K562 (cell line): ENCODE measurements around the gene PNMA8C. TPM values are rescaled to one million over a fixed set of nuclear protein-coding genes. Genes with fewer than 3 reads are reported as not detected.
A peak's percentile ranks its signal among the peaks of the same experiment; 100 is the strongest.

ENCODE experiments used
- ARID2 ChIP-seq: fragments of 450-650 bp; IDR thresholded peaks from 2 replicates; pipeline ENCODE4 v1.6.1; 2017; ENCODE audit warnings: antibody characterized with exemption, mild to moderate bottlenecking
- CEBPZ ChIP-seq: fragments of 150-350 bp; IDR thresholded peaks from 2 replicates; pipeline ENCODE4 v1.6.1; 2014; ENCODE audit warnings: low read depth, mild to moderate bottlenecking, low read length, borderline replicate concordance
- HDAC1 ChIP-seq, 2 experiments: fragments of 450-650 bp; IDR thresholded peaks; 2 replicates each; pipeline ENCODE4 v1.6.1; 2016 to 2017; ENCODE audit warnings: inconsistent platforms in 1 of 2, mild to moderate bottlenecking in 1 of 2, moderate library complexity in 1 of 2
- IRF2 ChIP-seq: sonication (generic); formaldehyde crosslinking; IDR thresholded peaks from 2 replicates; pipeline ENCODE4 v1.8.1; 2022; ENCODE audit warnings: mild to moderate bottlenecking, missing genetic modification reagents
- MAFF ChIP-seq: IDR thresholded peaks from 2 replicates; pipeline ENCODE4 v1.6.1; 2012; ENCODE audit warnings: low read length, improper control_type of control experiment
- MITF ChIP-seq: IDR thresholded peaks from 2 replicates; pipeline ENCODE4 v1.6.1; 2014; ENCODE audit warnings: antibody characterized with exemption
- NR2C1 ChIP-seq, 2 experiments: fragments of 450-650 bp; IDR thresholded peaks; 2 replicates each; pipeline ENCODE4 v1.6.1; 2017; ENCODE audit warnings: mild to moderate bottlenecking in 2 of 2, antibody characterized with exemption in 1 of 2, inconsistent platforms in 1 of 2, missing compliant biosample characterization in 1 of 2, missing genetic modification characterization in 1 of 2
- NR2F6 ChIP-seq: fragments of 450-650 bp; formaldehyde crosslinking; IDR thresholded peaks from 2 replicates; pipeline ENCODE4 v1.4.0; 2020; ENCODE audit warnings: mild to moderate bottlenecking
- PTBP1 ChIP-seq: fragments of 200-400 bp; formaldehyde crosslinking; IDR thresholded peaks from 2 replicates; pipeline ENCODE4 v1.6.1; 2017; ENCODE audit warnings: low read depth, low read length
- SMAD2 ChIP-seq: fragments of 150-350 bp; IDR thresholded peaks from 2 replicates; pipeline ENCODE4 v1.6.1; 2014; ENCODE audit warnings: low read depth, mild to moderate bottlenecking, low read length
- SMARCB1 ChIP-seq: IDR thresholded peaks from 2 replicates; pipeline ENCODE4 v1.6.1; 2011; ENCODE audit warnings: improper control_type of control experiment, low read depth; ENCODE audit not compliant: insufficient read length
- STAT5B ChIP-seq: fragments of 250-450 bp; sonication (Bioruptor Pico); IDR thresholded peaks from 2 replicates; pipeline ENCODE4 v1.8.0; 2021; ENCODE audit warnings: mild to moderate bottlenecking, inconsistent platforms
- SUPT5H ChIP-seq: fragments of 450-650 bp; IDR thresholded peaks from 2 replicates; pipeline ENCODE4 v1.6.1; 2016
- TCFL5 ChIP-seq: fragments of 250-450 bp; sonication (Bioruptor Pico); conservative IDR thresholded peaks from 2 replicates; pipeline ENCODE4 v1.6.1; 2021; ENCODE audit warnings: mild to moderate bottlenecking, moderate library complexity, matching md5 sums
- USF1 ChIP-seq: sonication (generic); formaldehyde crosslinking; IDR thresholded peaks from 2 replicates; pipeline ENCODE4 v1.9.0; 2022; ENCODE audit warnings: mild to moderate bottlenecking, missing genetic modification reagents
- XRCC3 ChIP-seq: fragments of 450-650 bp; IDR thresholded peaks from 2 replicates; pipeline ENCODE4 v1.6.1; 2017; ENCODE audit warnings: mild to moderate bottlenecking, moderate library complexity
- ZNF280A ChIP-seq: fragments of 450-650 bp; IDR thresholded peaks from 2 replicates; pipeline ENCODE4 v1.6.1; 2018; ENCODE audit warnings: mild to moderate bottlenecking, low read depth; ENCODE audit not compliant: partially characterized antibody
- ZNF398 ChIP-seq: fragments of 250-450 bp; sonication (Bioruptor Pico); IDR thresholded peaks from 2 replicates; pipeline ENCODE4 v1.8.0; 2021; ENCODE audit warnings: moderate library complexity, mild to moderate bottlenecking, inconsistent platforms
- ZNF589 ChIP-seq: fragments of 200-800 bp; sonication (Bioruptor generic); IDR thresholded peaks from 2 replicates; pipeline ENCODE4 v1.6.1; 2016; ENCODE audit warnings: low read depth, missing genetic modification characterization, missing compliant biosample characterization
- polyA plus RNA-seq, 8 experiments: library from polyadenylated mRNA; depleted of rRNA in 4 of 8; stranded (reverse) in 5 of 8; unstranded in 3 of 8; fragments of >200 nt; fragmentation: Nextera tagmentation in 2 of 8; fragmentation: Illumina TruSeq in 1 of 8; extraction: Ambion mirVana in 2 of 8; extraction: Trizol in 1 of 8; gene quantifications; 2 replicates each; pipeline versions ENCODE4 v1.2.1 to v1.2.3, GENCODE V29; 2011 to 2014; ENCODE audit warnings: inconsistent platforms in 1 of 8, missing spikeins in 1 of 8
- total RNA-seq, 7 experiments: library from RNA; depleted of rRNA in 6 of 7; stranded (reverse); fragments of >200 nt in 6 of 7; fragmentation: Illumina TruSeq in 2 of 7; extraction: Trizol in 2 of 7; gene quantifications; 2 replicates each; pipeline versions ENCODE4 v1.2.1 to v1.2.3, GENCODE V29; 2011 to 2021; ENCODE audit warnings: low replicate concordance in 1 of 7

PNMA8C gene
- total and polyA plus RNA-seq, 9 of the 15 experiments (the other 6 are each of a cell fraction or from before 2014, with no cell fraction given), result 0.04 to 0.05 (median 0.05) TPM; not detected in 6

GRCh38 chr19:46413262-46414031, 15.3 kb downstream of the PNMA8C start, which contains the start of gene CCDC8 (continued):
- TF ChIP-seq SMAD2, result no peak
- no peak for TF ChIP-seq SMARCB1
- peak in 1 of 2 experiments; percentile 52; a peak in 2 of 4 replicates for TF ChIP-seq HDAC1 (IDR thresholded peaks at IDR 0.05)
- TF ChIP-seq IRF2, result no peak
- no peak; the same call in 1 of the 2 replicates for TF ChIP-seq USF1 (CRISPR knock-in tag)
- TF ChIP-seq MAFF, result no peak
- TF ChIP-seq NR2C1 (IDR thresholded peaks at IDR 0.05), result no peak
- no peak for TF ChIP-seq NR2C1 (tag; IDR thresholded peaks at IDR 0.05)
- no peak for TF ChIP-seq MITF
- TF ChIP-seq ZNF589, result 0 out of 2 replicates have a peak, but pooled peaks have one; percentile 70
- no peak for TF ChIP-seq XRCC3
- TF ChIP-seq CEBPZ, result no peak
- TF ChIP-seq STAT5B, result no peak
- peak; percentile 88 for TF ChIP-seq SUPT5H
- TF ChIP-seq ARID2, result no peak
- no peak for TF ChIP-seq TCFL5 (CRISPR knock-in tag)
- no peak for TF ChIP-seq NR2F6 (CRISPR knock-in tag)
- no peak for TF ChIP-seq ZNF398
- no peak for TF ChIP-seq PTBP1
- TF ChIP-seq ZNF280A, result no peak
